GM19324 (cell line): Measurements from ENCODE around the gene KSR1.
A peak's percentile ranks its signal among the peaks of the same experiment; 100 is the strongest.

Experiments
- ATAC-seq: cut with Tn5 transposase; IDR thresholded peaks from one replicate; pipeline ENCODE4 v1.9.1; 2021; ENCODE audit warnings: mild to moderate bottlenecking, moderate library complexity; ENCODE audit not compliant: unreplicated experiment, low FRiP score

KSR1 gene

DNA sequence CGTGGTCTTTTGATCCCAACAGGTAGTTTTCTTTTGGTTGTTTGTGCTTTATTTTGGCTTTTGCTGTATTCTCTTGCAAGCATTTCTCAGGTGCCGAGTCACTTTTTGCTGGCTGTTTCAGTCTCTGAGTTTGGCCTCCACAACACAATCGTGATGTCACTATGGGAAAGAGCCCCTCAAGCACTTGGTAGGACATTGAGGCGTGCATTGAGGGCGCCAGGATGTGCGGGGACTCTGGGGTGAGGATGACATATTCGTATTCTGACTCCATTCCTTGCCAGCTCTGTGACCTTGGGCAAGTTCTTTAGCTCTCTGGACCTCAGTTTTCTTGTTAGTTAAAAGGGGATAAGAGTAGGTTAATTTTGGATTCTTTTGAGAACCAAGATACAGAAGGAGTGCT, 13.0 kb downstream of the KSR1 start:
- no peak for ATAC-seq

DNA sequence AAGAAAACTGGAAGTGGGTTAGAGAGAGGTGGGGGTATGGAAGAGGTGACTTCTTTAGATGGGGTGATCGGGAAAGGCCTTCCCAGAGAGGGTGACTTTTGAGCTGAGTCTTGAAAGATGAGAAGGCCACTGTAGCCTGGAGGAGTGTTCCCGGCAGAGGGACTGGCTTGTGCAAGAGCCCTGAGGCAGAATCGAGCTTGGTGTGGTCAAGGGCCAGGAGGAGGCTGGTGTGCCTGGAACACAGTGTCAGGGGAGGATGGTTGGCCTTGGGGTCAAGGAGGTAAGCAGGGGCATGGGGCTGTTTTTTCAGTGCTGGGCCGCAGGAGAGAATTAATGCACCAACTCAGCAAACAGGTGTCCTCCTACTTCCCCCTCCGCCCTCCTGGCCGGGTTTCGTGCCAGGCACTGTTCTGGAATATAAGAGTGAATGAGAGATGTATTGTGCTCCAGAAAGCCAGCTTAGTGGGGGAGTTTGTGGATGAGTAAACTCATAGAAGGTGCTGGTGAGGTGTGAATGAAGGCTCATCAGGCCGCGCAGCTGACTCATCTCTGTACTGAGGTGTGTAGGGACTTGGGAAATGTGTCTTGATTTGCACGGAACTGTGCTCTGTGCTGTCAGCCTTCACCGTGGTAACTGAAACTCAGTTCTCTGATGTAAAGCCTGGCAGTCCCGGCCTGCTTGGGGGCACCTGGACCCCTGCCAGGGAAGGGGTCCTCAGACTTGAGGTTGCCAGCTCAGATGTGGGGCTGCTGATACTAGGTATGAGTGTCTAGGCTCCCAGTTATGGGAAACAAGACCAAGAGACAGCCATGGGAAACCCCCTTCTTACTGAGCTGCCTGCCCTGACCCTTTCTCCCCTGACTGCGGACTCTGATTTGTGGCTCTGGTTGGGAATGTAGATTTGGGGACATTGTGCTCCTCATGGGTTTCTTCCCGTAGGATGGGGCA, 15.3 kb downstream of the KSR1 start:
- peak; percentile 58 for ATAC-seq

DNA sequence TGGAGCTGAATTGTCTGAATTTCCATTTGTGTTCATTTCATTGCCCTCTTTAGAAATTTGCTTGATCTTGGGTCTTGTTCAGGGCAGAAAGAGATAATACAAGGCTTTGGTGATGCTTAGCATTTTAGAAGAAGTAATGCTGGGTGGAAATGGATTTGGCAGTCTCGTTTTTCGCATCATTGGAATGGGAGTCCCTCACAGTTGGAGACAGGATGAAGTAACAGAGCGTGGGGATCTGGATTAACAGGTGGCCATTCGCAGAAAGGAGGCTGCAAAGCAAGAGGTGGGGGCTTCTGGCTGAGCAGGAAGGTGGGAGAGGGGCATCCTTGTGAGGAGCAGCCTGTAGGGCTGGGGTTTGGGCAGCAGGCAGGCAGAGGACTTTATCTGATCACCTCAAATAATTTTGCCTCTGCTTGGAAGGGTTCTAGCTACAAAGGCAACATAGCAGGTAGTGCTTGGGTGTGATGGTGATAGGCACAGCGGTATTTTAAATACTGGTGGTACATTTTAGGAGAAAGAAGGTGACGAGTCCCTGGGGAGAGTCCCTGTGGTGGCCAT, 17.0 kb downstream of the KSR1 start:
- no peak for ATAC-seq

DNA sequence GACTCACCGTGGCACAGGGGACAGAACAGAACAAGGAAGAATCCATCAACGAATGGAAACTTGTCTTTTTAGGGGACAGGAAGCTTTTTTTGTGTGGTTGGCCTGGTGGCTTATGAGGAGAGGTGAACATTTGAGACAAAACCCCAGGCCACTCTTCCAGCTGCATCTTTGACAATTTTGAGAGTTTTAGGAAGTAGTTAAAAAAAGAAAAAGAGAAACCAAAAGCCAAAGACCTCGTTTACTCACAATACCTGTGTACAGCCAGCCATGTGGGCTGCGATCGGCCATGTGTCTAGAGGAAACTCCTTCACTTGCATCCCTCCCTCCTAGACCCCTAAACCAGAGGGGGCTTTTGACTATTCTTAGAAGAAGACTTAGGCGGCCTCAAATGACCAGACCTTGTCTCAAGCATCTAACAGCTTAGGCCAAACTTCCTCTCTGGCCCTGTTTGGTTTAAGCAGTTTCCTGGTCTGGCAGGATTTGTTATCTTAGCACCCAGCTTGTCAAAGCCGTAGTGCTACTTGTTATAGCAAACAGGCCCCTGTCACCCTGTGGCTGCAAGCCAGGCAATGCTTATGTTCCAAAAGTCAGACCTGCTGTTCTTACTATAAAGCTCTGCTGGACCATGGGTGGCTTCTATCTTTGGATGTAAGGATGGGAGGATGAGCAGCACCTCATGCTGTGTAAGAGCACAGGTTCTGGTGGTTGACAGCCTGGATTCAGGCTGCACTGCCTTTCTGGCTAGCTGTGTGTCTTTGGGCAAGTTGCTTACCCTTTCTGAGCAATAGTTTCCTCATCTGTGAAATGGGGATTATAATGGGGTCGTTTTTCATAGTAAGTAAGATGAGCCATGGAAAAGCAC, 17.7 kb downstream of the KSR1 start:
- peak; percentile 37 for ATAC-seq

DNA sequence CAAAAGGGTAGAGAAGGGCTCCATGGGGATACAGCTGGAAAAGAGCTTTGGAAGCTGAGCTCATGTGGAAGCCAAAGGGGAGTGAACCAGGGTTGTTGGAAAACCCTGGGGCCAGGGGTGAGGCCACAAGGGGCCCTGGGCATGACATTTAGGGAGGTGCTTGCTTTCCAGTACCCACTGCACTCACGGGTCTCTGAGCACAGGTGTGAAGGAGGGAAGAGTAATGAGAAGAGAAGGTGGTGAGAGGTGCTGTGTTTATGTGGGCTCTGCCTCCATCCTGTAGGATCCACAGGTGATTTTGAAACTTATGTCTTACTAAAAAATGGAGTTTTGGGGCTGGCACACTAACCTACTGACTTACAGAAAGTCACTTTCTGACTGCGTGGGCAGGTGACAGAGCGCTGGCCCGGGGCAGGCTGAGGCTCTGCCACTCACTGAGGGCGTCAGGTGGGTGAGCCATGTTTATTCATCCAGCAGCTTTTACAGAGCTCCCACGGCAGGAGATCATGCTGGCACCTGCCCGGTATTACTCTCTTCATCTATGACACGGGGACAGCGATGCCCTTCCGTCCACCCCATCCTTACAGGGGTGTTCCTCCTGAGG, 18.9 kb downstream of the KSR1 start:
- ATAC-seq, result no peak

DNA sequence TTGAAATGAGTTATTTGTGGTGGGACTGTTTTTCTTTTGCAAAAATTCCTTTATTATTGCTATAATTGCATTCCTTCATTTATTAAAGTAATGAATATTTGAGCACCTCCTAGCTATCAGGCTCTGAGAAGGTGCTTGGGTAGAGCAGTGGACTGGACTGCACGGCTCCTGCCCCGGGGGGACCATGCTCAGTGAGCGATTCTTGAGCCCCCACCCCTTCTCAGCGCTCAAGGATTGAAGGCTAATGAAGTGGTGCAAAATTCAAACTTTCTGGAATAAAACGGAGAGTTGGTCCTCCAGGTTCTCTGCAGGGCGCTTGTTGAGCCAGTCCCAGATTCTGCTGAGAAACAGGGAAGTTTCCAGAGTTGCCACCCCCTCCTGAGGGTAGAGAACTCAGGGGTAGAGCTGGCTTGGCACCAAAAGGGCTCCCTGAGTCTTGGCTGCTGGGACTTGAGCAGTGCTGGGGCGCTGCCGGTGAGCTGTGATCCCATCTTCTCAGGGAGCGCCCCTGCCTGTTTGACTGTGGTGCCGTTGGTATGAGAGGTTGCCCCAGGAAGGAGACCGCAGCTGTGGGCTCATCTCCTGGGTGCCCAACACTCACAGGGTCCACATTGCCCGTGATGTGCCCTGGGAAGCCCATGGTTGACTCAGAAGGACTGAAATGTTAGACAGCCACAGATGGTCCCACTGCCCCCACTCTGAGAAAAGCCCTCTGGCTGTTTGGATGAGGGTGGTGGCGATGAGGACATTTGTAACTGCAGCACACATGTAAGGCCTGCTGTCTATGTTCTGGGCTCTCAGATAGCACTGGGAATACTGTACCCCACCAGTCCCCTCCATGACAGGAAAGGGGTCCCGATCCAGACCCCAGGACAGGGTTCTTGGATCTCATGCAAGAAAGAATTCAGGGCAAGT, 20.0 kb downstream of the KSR1 start:
- no peak for ATAC-seq

DNA sequence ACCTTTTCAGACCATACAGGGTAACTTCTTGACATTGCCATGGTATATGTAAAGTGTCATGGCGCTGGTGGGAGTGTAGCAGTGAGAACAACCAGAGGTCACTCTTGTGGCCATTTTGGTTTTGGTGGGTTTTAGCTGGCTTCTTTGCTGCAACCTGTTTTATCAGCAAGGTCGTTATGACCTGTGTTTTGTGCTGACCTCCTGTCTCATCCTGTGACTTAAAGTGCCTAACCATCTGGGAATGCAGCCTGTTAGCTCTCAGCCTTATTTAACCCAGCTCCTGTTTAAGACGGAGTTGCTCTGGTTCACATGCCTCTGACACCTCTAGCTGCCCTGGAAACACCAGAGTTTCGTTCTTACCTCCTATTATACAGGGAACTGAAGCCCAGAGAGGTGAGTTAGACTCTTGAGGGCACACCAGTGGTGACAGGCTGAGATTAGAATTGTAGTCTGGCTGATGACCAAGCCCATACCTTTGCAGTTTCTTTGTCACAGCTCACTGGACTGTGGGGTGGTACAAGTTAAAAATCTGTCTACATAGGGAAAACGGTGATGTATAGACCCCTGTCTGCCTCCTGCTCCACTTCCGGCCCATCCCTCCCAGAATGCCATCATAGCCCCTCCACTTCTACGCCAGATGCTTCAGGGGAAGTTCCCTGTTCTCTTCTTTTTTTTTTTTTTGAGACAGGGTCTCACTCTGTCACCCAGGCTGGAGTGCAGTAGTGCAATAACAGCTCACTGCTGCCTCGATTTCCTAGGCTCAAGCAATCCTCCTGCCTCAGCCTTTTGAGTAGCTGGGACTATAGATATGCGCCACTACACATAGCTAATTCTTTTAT, 21.0 kb downstream of the KSR1 start:
- no peak for ATAC-seq

DNA sequence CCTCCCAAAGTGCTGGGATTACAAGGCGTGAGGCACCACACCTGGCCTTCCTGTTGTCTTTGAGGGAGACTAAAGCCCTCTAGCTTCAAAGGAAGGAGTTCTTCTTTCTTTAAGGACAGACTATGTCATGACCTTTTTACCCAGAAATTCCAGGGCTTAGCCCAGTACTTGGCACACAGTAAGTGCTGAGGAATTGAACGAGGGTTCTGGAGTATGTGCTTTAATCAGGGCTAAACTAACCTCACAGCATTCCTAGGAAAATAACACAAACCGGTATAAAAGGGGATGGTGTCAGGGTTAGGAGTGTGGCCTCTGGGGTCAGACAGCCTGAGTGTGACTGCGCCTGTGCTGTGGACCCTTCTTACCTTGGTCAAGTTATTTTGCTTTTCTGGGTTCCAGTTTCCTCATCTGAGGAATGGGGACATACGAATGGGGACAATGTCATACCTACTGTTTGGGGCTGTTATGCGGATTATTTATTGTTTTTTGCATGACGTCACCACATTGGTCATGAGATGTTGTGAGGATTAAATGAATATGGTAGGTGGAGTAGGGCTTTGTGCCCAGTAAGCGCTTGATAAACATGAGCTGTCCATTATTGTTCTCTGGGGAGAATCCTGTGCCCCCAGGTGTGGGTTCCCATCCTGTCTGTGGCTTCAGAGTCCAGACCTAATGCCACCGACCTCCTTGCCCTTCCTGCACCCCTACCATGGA, 21.9 kb downstream of the KSR1 start:
- ATAC-seq, result no peak

DNA sequence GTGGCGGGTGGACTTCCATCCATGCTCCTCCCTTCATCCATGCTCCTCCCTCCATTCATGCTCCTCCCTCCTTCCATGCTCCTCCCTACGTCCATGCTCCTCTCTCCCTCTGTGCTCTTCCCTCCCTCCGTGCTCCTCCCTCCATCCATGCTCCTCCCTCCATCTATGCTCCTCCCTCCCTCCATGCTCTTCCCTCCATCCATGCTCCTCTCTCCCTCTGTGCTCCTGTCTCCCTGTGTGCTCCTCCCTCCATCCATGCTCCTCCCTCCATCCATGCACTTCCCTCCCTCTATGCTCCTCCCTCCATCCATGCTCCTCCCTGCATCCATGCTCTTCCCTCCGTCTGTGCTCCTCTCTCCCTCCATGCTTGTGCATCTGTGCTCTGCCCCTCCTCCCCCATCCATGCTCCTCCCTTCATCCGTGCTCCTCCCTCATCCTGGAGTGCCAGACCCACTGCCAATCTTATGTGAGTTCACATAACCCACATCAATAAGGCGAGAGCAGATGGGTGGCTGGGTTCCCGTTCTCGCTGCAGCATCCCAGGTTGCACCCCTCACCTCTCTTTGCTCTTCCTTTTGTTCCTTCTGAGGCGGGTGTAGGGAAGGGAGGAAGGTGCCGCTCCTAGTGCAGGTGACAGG, 22.8 kb downstream of the KSR1 start:
- ATAC-seq, result no peak

DNA sequence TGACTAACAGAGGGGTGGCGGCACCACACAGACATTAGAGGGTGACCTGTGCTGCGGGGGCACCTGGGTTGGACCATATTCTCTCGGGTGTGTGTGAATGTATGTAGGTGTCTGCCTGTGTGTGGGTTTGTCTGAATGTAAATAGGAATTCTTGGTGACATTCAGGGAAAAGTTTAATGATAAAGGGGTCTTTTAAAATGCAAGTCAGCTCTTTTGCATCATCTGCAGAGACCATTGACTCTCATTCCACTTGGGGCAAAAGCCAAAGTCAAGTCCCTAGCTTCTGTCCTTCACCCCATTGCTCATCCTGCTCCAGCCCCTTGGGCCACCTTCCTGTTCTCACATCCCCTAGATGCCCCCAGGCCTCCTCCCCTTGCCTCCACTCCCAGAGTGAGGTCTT, 23.6 kb downstream of the KSR1 start:
- ATAC-seq, result no peak

DNA sequence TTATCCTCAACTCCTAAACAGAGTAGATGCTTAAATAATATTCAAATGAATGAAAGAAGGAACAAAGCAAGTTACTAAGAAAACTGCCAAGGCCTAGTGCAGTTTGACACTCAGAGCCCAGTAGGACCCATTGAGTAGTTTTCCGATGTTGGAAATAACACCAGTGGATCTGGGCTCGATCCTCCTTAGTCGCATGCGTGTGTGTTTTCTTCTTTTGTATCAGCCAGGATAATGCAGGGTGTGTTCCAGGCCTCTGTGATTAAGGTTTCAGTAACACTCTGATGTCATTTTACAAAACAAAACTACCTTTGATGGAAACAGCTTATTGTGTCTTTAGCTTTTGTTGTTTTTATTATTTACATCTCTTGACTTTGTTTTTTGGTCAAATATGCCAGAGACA, 24.5 kb downstream of the KSR1 start:
- ATAC-seq, result no peak

DNA sequence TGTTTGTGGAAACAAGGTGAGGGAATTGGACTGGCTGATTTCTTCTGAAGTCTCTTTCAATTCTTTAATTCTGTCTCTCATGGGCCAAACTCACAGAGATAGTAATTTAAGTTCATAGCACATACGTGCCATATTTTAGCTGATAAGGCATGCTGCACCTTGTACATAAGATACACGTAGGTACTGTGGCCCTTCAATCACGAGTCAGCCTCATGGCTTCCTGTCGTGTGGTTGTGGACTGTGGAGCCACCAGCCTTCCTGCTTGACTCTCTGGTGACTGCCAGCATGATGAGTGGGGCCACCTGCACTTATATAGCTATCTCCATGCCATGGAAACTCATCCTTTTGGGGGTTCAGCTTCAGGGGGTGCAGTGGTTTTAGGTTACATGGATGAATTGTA, 25.1 kb downstream of the KSR1 start:
- peak; percentile 46 for ATAC-seq

DNA sequence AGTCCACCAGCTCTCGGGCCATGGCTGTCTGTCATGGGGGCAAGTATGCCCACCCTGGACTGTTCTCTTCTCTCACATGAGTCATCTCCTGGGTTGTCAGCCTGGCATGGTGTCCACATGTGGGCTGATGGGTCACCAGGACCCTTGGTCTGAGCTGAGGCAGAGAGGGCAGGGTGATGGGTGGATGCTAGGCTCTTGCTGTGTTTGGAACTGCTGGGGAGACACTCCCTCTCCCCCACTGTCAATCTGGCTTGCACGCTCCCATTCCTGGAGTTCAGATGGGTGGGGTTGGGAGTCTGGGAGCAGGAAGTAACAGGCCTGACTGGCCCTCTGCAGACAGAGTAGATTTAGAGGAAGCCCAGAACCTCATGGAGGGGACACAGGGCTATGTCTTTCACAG, 28.9 kb downstream of the KSR1 start:
- no peak for ATAC-seq

DNA sequence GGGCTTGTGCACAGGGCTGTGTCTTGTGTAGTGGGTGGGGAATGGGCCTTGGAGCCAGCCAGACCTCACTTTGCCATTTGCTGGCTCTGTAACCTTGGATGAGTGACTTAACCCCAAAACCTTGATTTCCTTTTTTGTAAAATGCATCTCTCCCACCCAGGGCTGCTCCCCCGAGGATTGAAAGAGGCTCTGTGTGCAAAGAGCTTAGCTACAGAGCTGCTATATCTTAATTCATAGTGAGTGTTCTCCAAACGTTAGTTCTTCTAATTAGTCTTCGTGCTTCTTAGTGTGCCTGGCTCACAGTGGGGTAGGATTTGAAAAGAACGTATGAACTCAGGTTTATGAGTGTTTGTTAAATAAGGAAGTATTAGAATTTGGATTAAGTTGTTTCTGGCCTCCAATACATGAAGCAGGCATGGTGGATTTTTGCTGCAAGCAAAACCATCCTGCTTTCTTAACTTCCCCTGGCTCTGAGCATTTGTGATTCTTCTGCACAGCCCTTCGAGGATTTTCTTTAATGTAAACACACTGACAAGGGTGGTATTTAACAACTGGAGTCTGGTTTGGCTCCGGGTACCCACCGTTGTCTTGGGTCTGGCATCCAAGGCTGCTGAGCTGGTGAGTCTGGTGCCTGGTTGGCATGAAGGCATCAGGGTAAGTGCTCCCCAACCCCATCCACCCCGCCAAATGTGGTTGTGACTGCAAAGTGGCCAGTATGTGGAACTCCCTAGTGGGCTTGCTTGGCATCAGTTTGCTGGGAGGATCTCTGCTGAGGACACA, 29.7 kb downstream of the KSR1 start:
- ATAC-seq, result no peak

DNA sequence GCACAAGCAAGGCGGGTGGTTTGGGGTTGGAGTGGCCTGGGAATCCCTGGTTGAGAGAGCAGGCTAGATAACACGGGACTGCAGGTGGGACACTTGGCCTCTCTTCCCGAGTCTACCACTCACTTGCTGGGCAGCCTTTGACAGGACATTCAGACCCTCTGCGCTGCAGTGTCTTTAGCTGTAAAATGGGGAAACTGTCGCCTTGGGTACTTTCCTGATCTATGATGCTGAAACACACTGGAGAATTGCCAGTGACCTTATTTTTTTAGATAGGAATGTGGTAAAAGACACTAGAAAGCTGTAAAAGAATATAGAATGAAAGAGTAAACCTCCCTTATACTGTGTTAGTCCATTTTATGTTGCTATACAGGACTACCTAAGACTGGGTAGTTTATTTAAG, 30.5 kb downstream of the KSR1 start:
- ATAC-seq, result no peak

DNA sequence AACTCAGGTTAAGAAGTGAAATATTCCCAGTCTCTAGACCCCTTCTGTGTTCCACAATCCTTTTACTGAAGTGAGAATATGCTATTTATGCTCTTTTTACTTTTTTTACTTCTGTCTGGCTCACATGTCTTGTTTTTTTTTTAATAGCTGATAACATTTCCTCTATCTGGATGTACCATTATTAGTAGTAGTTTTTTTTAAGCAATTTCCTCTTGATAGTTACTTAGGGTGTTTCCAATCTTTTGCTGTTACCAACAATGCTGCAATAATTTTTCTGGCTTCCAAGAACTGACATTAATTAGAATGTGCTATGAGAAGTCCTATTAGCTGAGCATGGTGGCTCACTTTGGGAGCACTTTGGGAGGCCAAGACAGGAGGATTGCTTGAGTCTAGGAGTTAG, 32.0 kb downstream of the KSR1 start:
- no peak for ATAC-seq
